ENCODE data around the gene CEACAM18. TPM values are rescaled to one million over a fixed set of nuclear protein-coding genes. Genes with fewer than 3 reads are reported as not detected.

The CEACAM18 gene
- total and polyA plus RNA-seq, 2 donors (not counting 3 experiments of a cell fraction or from before 2014, with no cell fraction given): not detected

DNA sequence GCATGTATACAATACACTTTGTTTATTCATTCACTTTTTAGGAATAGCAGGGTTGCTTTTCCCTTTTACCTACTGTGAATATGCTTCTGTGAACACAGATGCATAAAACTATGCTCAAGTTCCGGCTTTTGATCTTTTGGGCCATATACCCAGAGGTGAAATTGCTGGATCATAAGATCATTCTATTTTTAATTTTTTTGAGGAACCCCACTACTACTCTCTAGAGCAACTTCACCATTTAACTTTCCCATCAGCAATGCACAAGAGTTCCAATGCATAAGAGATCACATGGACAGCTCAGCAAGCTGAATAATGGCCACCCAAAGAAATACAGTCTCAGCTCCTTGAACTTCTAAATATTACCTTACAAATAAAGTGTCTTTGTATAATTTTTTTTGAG is 43.9 kb upstream of the CEACAM18 start:
- no peak overlapping the region for H3K4me3 ChIP-seq (replicated peaks in 1 of 3; ENCODE audit: insufficient read depth in 1 of 3, low read depth in 1 of 3, low read length in 3 of 3)
- ChIA-PET CTCF (interaction anchor here (1.0 kb wide), 1 partner anchor 13 kb away, joined by 8 read pairs; no protein-coding TSS in a partner anchor), POLR2A (no interaction called here)
- no peak for TF ChIP-seq JUN (IDR thresholded peaks at IDR 0.05; ENCODE audit: borderline replicate concordance, insufficient read depth, insufficient read length, low read depth)
- no peak overlapping the region for H3K4me2 ChIP-seq (ENCODE audit: insufficient read depth, low read length)
- no peaks in the 10 kb centered on the region for H3K79me2 ChIP-seq (ENCODE audit: control insufficient read depth, insufficient read depth, low read length)
- H3K27ac ChIP-seq (ENCODE audit: insufficient read depth, low read depth, low read length): no peak overlapping the region
- no TSS peak for BruUV-seq (replicated peaks)
- no peaks in the 10 kb centered on the region for H3K27me3 ChIP-seq (ENCODE audit: control insufficient read depth in 2 of 2, insufficient read depth in 2 of 2, low read length in 2 of 2)
- no peaks in the 10 kb centered on the region for H3K9me3 ChIP-seq (replicated peaks; ENCODE audit: control insufficient read depth, insufficient read depth, low read length)
- FAIRE-seq (no peak), DNase-seq (ENCODE audit: low read depth, low spot score) (no peak)
- H3K4me1 ChIP-seq (ENCODE audit: control insufficient read depth, extremely low read depth, insufficient read depth, low read length): no peaks in the 10 kb centered on the region
- intact Hi-C loops (cut with micrococcal nuclease): no loop called here
- no peak overlapping the region for H2AFZ ChIP-seq (ENCODE audit: low read depth, low read length)
- no peaks in the 10 kb centered on the region for H3K9me1 ChIP-seq (replicated peaks; ENCODE audit: control insufficient read depth, extremely low read depth, insufficient read depth, low read length)
- dilution Hi-C loops (cut with MboI; ENCODE audit: extremely low pct_ligation_motif_present, low sequenced_read_pairs): no loop called here
- no peak overlapping the region for H3K9ac ChIP-seq (replicated peaks; ENCODE audit: extremely low read depth, insufficient read depth, low read length)
- H4K20me1 ChIP-seq (replicated peaks; ENCODE audit: control insufficient read depth, extremely low read depth, insufficient read depth, low read length): no peaks in the 10 kb centered on the region
- no peaks in the 10 kb centered on the region for H3K36me3 ChIP-seq (ENCODE audit: control insufficient read depth in 2 of 2, extremely low read depth in 1 of 2, insufficient read depth in 2 of 2, low read length in 2 of 2)

- H3K9ac ChIP-seq (replicated peaks; ENCODE audit: extremely low read depth, insufficient read depth, low read length): no peak overlapping the region
- no peak overlapping the region for H3K4me3 ChIP-seq (replicated peaks in 1 of 3; ENCODE audit: insufficient read depth in 1 of 3, low read depth in 1 of 3, low read length in 3 of 3)
- no peaks in the 10 kb centered on the region for H3K79me2 ChIP-seq (ENCODE audit: control insufficient read depth, insufficient read depth, low read length)
- FAIRE-seq (no peak), DNase-seq (ENCODE audit: low read depth, low spot score) (no peak)
- H3K27ac ChIP-seq (ENCODE audit: insufficient read depth, low read depth, low read length): no peak overlapping the region
- no peaks in the 10 kb centered on the region for H3K36me3 ChIP-seq (ENCODE audit: control insufficient read depth in 2 of 2, extremely low read depth in 1 of 2, insufficient read depth in 2 of 2, low read length in 2 of 2)
- dilution Hi-C loops (cut with MboI; ENCODE audit: extremely low pct_ligation_motif_present, low sequenced_read_pairs) (no loop called here), intact Hi-C loops (cut with micrococcal nuclease) (no loop called here)
- TF ChIP-seq GATA2 (IDR thresholded peaks at IDR 0.05; ENCODE audit: insufficient read depth, insufficient read length, low read depth, low read length): no peak
- TF ChIP-seq CTCF (IDR thresholded peaks at IDR 0.05; ENCODE audit: extremely low read depth in 1 of 2, insufficient read depth in 1 of 2, low read depth in 1 of 2, low read length in 2 of 2): peak in 1 of 2 donors; percentile 19
- TF ChIP-seq, protein P1, sequence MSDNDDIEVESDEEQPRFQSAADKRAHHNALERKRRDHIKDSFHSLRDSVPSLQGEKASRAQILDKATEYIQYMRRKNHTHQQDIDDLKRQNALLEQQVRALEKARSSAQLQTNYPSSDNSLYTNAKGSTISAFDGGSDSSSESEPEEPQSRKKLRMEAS (IDR thresholded peaks at IDR 0.05; ENCODE audit: insufficient read depth, insufficient read length): no peak
- TF ChIP-seq EZH2 (IDR thresholded peaks at IDR 0.05; ENCODE audit: borderline replicate concordance, low read depth, low read length, severe bottlenecking): no peak
- TF ChIP-seq FOS (IDR thresholded peaks at IDR 0.05; ENCODE audit: borderline replicate concordance, insufficient read depth, low read length): no peak
- TF ChIP-seq MYC (IDR thresholded peaks at IDR 0.05; ENCODE audit: low read depth, low read length): no peak
- no peak for TF ChIP-seq POLR2A (IDR thresholded peaks at IDR 0.05; ENCODE audit: low read depth, low read length)
- TF ChIP-seq POLR2AphosphoS5 (IDR thresholded peaks at IDR 0.05; ENCODE audit: insufficient read depth, low read depth, low read length): no peak
- TF ChIP-seq JUN (IDR thresholded peaks at IDR 0.05; ENCODE audit: borderline replicate concordance, insufficient read depth, insufficient read length, low read depth): no peak
- H2AFZ ChIP-seq (ENCODE audit: low read depth, low read length): no peak overlapping the region
- no TSS peak for BruUV-seq (replicated peaks)
- no peaks in the 10 kb centered on the region for H3K9me1 ChIP-seq (replicated peaks; ENCODE audit: control insufficient read depth, extremely low read depth, insufficient read depth, low read length)
- H3K4me1 ChIP-seq (ENCODE audit: control insufficient read depth, extremely low read depth, insufficient read depth, low read length): no peaks in the 10 kb centered on the region
- no peak overlapping the region for H3K4me2 ChIP-seq (ENCODE audit: insufficient read depth, low read length)
- H3K27me3 ChIP-seq (ENCODE audit: control insufficient read depth in 2 of 2, insufficient read depth in 2 of 2, low read length in 2 of 2): no peaks in the 10 kb centered on the region
- H3K9me3 ChIP-seq (replicated peaks; ENCODE audit: control insufficient read depth, insufficient read depth, low read length): no peaks in the 10 kb centered on the region
- no peaks in the 10 kb centered on the region for H4K20me1 ChIP-seq (replicated peaks; ENCODE audit: control insufficient read depth, extremely low read depth, insufficient read depth, low read length)
- ChIA-PET CTCF (interaction anchor here (1.6 kb wide), 1 partner anchor 218 kb away, joined by 6 read pairs; no protein-coding TSS in a partner anchor), POLR2A (no interaction called here)
These were observed 39.3 kb upstream of the CEACAM18 start for GRCh38 chr19:51439021-51439465.
